ENCODE measurements around the gene TAS2R38. TPM values are rescaled to one million over a fixed set of nuclear protein-coding genes. Genes with fewer than 3 reads are reported as not detected.
"Not testable (repeated sequence)": the region's sequence is repeated elsewhere in the genome, so short reads cannot be mapped to it uniquely, and the experiment has no call there.

The TAS2R38 gene
- total RNA-seq, 1 donor from 2014 or later = not detected

DNA sequence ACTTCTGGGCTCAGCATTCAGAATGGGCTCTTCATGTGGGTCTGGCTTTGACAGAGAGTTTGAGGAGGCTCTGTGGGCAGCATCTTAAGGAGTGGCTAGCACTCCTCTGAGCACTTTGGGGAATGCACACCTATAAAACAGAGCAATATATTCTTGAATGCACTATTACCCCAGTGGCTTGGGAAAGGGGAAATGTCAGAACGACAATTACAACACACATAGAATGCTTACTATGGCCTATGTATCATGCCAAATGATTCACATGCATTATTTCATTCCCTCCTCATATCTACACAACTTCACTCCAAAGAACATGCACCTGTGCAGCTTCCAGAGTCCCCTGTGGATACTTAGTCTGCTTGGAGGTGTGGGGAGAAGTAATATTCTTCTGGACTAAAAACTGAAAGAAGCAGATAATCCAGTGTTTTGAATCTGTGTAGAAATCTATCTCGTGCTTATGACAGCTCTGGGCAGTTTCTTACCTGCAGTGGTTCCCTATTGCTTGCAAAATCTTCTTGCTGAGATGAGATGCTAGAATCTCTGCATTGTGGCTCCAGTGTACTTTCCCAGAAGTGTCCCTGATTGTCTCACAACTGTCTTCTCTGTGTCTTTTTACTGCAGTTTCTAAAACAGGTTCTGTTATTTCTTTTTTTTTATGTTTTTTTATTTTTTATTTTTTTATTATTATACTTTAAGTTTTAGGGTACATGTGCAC, 16.6 kb upstream of the TAS2R38 start:
- Mint-ChIP-seq H3K4me1 (ENCODE audit: low read depth) (no peaks in the 10 kb centered on the region), H3K27ac (no peak overlapping the region), H3K9me3 (ENCODE audit: low read depth) (peaks cover 4% of the 10 kb centered on the region), H3K36me3 (ENCODE audit: insufficient read depth) (no peaks in the 10 kb centered on the region), H3K4me3 (ENCODE audit: low read depth) (no peak overlapping the region), H3K27me3 (no peaks in the 10 kb centered on the region)
- no peak for DNase-seq (ENCODE audit: low spot score, unreplicated experiment)
- no peak for TF ChIP-seq CTCF (IDR thresholded peaks at IDR 0.05; ENCODE audit: unreplicated experiment)

DNA sequence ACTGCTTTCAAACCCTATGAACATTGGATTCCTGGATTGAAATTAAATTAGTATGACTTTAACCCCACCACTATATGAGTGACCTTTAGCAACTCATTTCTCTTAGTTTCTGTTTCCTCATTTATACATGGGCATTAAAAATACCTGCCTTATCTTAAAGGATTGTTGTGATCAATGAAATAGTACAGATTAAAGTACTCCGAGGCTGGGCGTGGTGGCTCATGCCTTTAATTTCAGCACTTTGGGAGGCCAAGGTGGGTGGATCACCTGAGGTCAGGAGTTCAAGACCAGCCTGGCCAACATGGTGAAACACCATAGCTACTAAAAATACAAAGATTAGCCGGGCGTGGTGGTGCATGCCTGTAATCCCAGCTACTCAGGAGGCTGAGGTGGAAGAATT, 14.2 kb upstream of the TAS2R38 start:
- not testable (repeated sequence) for H3K4me3 Mint-ChIP-seq (ENCODE audit: low read depth); H3K9me3 Mint-ChIP-seq (ENCODE audit: low read depth); H3K27ac Mint-ChIP-seq; H3K36me3 Mint-ChIP-seq (ENCODE audit: insufficient read depth); H3K27me3 Mint-ChIP-seq; DNase-seq (ENCODE audit: low spot score, unreplicated experiment); H3K4me1 Mint-ChIP-seq (ENCODE audit: low read depth)

GRCh38 chr7:141986923-141987322, 13.3 kb upstream of the TAS2R38 start:
- H3K9me3 Mint-ChIP-seq (ENCODE audit: low read depth) = peaks cover 4% of the 10 kb centered on the region
- no peak for TF ChIP-seq CTCF (IDR thresholded peaks at IDR 0.05; ENCODE audit: unreplicated experiment)
- H3K27ac Mint-ChIP-seq = no peak overlapping the region
- no peak overlapping the region for H3K4me3 Mint-ChIP-seq (ENCODE audit: low read depth)
- H3K27me3 Mint-ChIP-seq = no peaks in the 10 kb centered on the region
- no peaks in the 10 kb centered on the region for H3K36me3 Mint-ChIP-seq (ENCODE audit: insufficient read depth)
- H3K4me1 Mint-ChIP-seq (ENCODE audit: low read depth) = no peaks in the 10 kb centered on the region
- DNase-seq (ENCODE audit: low spot score, unreplicated experiment) = no peak

GRCh38 chr7:141985926-141986325, 12.4 kb upstream of the TAS2R38 start:
- H3K4me1 Mint-ChIP-seq (ENCODE audit: low read depth); H3K27ac Mint-ChIP-seq; H3K36me3 Mint-ChIP-seq (ENCODE audit: insufficient read depth); H3K9me3 Mint-ChIP-seq (ENCODE audit: low read depth); DNase-seq (ENCODE audit: low spot score, unreplicated experiment); H3K27me3 Mint-ChIP-seq; H3K4me3 Mint-ChIP-seq (ENCODE audit: low read depth): not testable (repeated sequence)

GRCh38 chr7:141979568-141979967, 6.0 kb upstream of the TAS2R38 start:
- H3K27ac Mint-ChIP-seq = no peak overlapping the region
- DNase-seq (ENCODE audit: low spot score, unreplicated experiment) = no peak
- no peak for TF ChIP-seq CTCF (IDR thresholded peaks at IDR 0.05; ENCODE audit: unreplicated experiment)
- no peaks in the 10 kb centered on the region for H3K36me3 Mint-ChIP-seq (ENCODE audit: insufficient read depth)
- peaks cover 2% of the 10 kb centered on the region for H3K4me1 Mint-ChIP-seq (ENCODE audit: low read depth)
- H3K9me3 Mint-ChIP-seq (ENCODE audit: low read depth) = no peaks in the 10 kb centered on the region
- no peaks in the 10 kb centered on the region for H3K27me3 Mint-ChIP-seq
- H3K4me3 Mint-ChIP-seq (ENCODE audit: low read depth) = no peak overlapping the region

DNA sequence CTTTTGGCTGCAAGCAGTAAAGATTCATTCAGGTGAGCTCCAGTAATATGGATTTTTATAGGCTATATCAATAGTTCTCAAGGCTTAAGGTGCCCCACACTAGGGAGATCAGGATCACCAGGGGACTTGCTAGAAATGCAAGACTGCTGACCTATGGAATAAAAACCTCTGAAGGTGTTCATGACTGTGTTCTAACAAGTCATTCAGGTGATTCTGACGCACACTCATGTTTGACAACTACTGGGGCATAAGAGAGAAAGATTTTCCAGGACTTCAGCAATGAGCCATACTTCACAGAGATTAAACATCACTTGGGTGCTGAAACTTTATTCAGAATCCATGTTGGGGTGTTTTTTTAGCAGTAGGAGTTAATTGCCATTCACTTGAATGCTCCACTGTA, 4.8 kb upstream of the TAS2R38 start:
- TF ChIP-seq CTCF (IDR thresholded peaks at IDR 0.05; ENCODE audit: unreplicated experiment) = no peak
- Mint-ChIP-seq H3K27me3 (peaks cover 3% of the 10 kb centered on the region), H3K9me3 (ENCODE audit: low read depth) (no peaks in the 10 kb centered on the region), H3K27ac (no peak overlapping the region), H3K4me1 (ENCODE audit: low read depth) (peaks cover 2% of the 10 kb centered on the region), H3K36me3 (ENCODE audit: insufficient read depth) (no peaks in the 10 kb centered on the region), H3K4me3 (ENCODE audit: low read depth) (no peak overlapping the region)
- DNase-seq (ENCODE audit: low spot score, unreplicated experiment) = no peak
